Endodermal cell (in vitro differentiated cells): ENCODE results near the gene SERPINH1. TPM values are rescaled to one million over a fixed set of nuclear protein-coding genes. Genes with fewer than 3 reads are reported as not detected.

Experiments used
- DNase-seq: peaks from one replicate; pipeline ENCODE4 v3.0.0-alpha.2; 2017
- H3K27ac ChIP-seq: 2 replicates; pipeline ENCODE4 v1.5.1; 2013; ENCODE audit warnings: mild to moderate bottlenecking, low read depth, low read length, moderate library complexity
- H3K27me3 ChIP-seq: 2 replicates; pipeline ENCODE4 v1.6.1; 2013; ENCODE audit warnings: mild to moderate bottlenecking, low read length, moderate library complexity; ENCODE audit not compliant: insufficient read depth, control insufficient read depth, poor library complexity, severe bottlenecking
- H3K36me3 ChIP-seq: 2 replicates; pipeline ENCODE4 v1.7.0; 2013; ENCODE audit warnings: mild to moderate bottlenecking, low read length, moderate library complexity; ENCODE audit not compliant: control insufficient read depth, insufficient read depth
- H3K4me1 ChIP-seq: one replicate; pipeline ENCODE4 v1.7.0; 2013; ENCODE audit warnings: low read length; ENCODE audit not compliant: control insufficient read depth, insufficient read depth
- H3K4me3 ChIP-seq: 2 replicates; pipeline ENCODE4 v1.5.1; 2013; ENCODE audit warnings: mild to moderate bottlenecking, low read length, moderate library complexity
- H3K9ac ChIP-seq: 2 replicates; pipeline ENCODE4 v1.6.1; 2013; ENCODE audit warnings: mild to moderate bottlenecking, low read length, moderate library complexity; ENCODE audit not compliant: poor library complexity, severe bottlenecking; ENCODE audit errors: extremely low read depth
- H3K9me3 ChIP-seq: 2 replicates; pipeline ENCODE4 v1.6.1; 2013; ENCODE audit warnings: mild to moderate bottlenecking, low read length, moderate library complexity; ENCODE audit not compliant: control insufficient read depth
- H3K27ac Mint-ChIP-seq: 2 replicates; pipeline ENCODE4 v1.8.0; 2020; ENCODE audit warnings: mixed read lengths
- H3K27me3 Mint-ChIP-seq: 2 replicates; pipeline ENCODE4 v1.8.0; 2021; ENCODE audit warnings: mild to moderate bottlenecking, mixed read lengths; ENCODE audit not compliant: insufficient read depth
- H3K36me3 Mint-ChIP-seq: 2 replicates; pipeline ENCODE4 v1.8.0; 2020; ENCODE audit warnings: low read depth, mixed read lengths
- H3K4me1 Mint-ChIP-seq: 2 replicates; pipeline ENCODE4 v1.8.0; 2020; ENCODE audit warnings: mixed read lengths
- H3K4me3 Mint-ChIP-seq: 2 replicates; pipeline ENCODE4 v1.8.0; 2020; ENCODE audit warnings: mild to moderate bottlenecking, moderate library complexity, mixed read lengths
- H3K9me3 Mint-ChIP-seq: 2 replicates; pipeline ENCODE4 v1.8.0; 2020; ENCODE audit warnings: mild to moderate bottlenecking, mixed read lengths
- WGBS, 2 experiments: methylation state at CpG; one replicate each; pipeline versions ENCODE4 v1.1.5 to v1.1.7; 2013; ENCODE audit warnings: missing lambda C conversion rate in 2 of 2, mixed read lengths in 1 of 2; ENCODE audit not compliant: insufficient coverage in 1 of 2, insufficient read length in 1 of 2; 5-methylcytosine and 5-hydroxymethylcytosine counted together
- total RNA-seq, 2 donors: library from RNA; stranded (reverse); fragmentation: NEBNext Ultra II Directional in 1 of 2; extraction: Animal tissue kit (Norgen Biotek cat#: 25700) in 1 of 2; gene quantifications; 2 replicates in 1 of 2; 3 replicates in 1 of 2; pipeline ENCODE4 v1.2.1, GENCODE V29; 2021
- TF ChIP-seq, protein P1 (sequence below): fragments of 200-600 bp; sonication (generic); conservative IDR thresholded peaks from 2 replicates; pipeline ENCODE4 v1.5.0; 2021; ENCODE audit warnings: antibody characterized with exemption, mild to moderate bottlenecking

Gene SERPINH1
- total RNA-seq, 2 donors from 2014 or later: 414 to 454 TPM

DNA sequence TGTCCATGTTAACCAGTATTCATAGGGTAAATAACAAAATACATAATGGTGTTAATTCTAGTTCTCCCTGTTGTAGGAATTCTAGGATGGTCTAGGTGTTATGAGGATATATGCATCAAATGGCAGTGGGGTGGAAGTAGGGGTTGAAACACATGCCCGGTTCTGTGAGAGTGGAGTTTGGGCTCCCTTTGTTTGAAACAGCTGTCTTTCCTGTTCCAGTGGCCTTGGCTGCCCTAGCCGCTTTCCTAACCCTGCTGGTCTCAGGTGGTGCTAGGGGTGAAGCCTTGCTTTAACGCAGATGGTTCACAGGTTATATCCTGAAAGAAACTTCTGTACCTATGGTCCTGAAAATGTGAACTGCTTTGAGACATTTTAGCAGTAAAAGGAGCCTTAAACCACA lies 38.3 kb downstream of the SERPINH1 start:
- Mint-ChIP-seq H3K9me3 (no peaks in the 10 kb centered on the region), H3K4me3 (no peak overlapping the region), H3K36me3 (no peaks in the 10 kb centered on the region), H3K27ac (no peak overlapping the region), H3K27me3 (peaks cover 6% of the 10 kb centered on the region), H3K4me1 (peaks cover 30% of the 10 kb centered on the region)
- no peaks in the 10 kb centered on the region for H3K9me3 ChIP-seq
- TF ChIP-seq, protein P1, sequence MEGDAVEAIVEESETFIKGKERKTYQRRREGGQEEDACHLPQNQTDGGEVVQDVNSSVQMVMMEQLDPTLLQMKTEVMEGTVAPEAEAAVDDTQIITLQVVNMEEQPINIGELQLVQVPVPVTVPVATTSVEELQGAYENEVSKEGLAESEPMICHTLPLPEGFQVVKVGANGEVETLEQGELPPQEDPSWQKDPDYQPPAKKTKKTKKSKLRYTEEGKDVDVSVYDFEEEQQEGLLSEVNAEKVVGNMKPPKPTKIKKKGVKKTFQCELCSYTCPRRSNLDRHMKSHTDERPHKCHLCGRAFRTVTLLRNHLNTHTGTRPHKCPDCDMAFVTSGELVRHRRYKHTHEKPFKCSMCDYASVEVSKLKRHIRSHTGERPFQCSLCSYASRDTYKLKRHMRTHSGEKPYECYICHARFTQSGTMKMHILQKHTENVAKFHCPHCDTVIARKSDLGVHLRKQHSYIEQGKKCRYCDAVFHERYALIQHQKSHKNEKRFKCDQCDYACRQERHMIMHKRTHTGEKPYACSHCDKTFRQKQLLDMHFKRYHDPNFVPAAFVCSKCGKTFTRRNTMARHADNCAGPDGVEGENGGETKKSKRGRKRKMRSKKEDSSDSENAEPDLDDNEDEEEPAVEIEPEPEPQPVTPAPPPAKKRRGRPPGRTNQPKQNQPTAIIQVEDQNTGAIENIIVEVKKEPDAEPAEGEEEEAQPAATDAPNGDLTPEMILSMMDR: no peak
- no peaks in the 10 kb centered on the region for H3K27me3 ChIP-seq
- no peak overlapping the region for H3K4me3 ChIP-seq
- H3K27ac ChIP-seq: no peak overlapping the region
- DNase-seq: no peak
- H3K36me3 ChIP-seq: no peaks in the 10 kb centered on the region
- peaks cover 9% of the 10 kb centered on the region for H3K4me1 ChIP-seq
- 79 to 88% methylated on average over 2 to 3 of the region's 3 CpGs for WGBS, 2 experiments
- H3K9ac ChIP-seq: no peak overlapping the region

DNA sequence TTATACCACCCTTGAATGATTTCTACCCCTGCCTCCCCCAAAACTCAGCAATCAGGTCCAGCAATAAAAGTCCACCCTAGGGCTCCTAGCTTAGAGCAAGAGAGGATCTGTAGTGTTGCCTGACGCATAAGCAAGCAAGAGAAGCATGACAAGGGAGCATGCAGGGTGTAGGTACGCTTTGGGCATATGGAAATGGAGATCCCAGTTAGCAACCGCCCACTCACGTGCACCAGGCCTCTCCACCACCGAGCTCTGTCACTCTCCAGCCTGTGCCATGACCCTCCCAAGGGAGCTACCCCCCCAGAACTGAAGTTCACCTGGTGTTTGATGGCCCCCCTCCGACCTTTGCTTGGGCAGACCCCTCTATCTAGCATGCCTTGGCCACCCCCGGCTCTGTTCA lies 39.4 kb downstream of the SERPINH1 start:
- TF ChIP-seq, protein P1: no peak
- H3K4me1 Mint-ChIP-seq: peaks cover 19% of the 10 kb centered on the region

DNA sequence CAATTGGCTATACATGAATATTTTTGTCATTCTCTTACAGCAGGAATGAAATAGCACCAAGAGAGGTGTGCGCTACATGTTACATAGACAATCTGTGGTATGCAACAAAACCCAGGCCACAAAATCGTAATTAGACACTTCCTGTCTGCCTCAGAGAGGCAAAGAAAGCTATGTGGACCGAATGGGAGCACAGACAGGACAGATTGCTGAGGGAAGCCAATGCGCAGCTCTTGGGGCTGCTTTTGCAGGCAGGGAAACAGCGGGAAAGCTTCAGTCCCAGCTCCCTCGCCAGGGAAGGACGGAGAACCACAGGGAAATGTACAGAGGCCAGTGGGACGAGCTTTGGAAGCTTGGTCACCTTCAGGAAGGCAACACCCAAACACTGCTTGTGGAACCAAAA lies 40.9 kb downstream of the SERPINH1 start:
- WGBS, 2 experiments: 90 to 93% methylated on average over 7 to 8 of the region's 8 CpGs
- H3K4me1 Mint-ChIP-seq: peaks cover 4% of the 10 kb centered on the region
- no peaks in the 10 kb centered on the region for H3K9me3 Mint-ChIP-seq
- no peaks in the 10 kb centered on the region for H3K4me1 ChIP-seq
- no peak overlapping the region for H3K4me3 ChIP-seq
- H3K27me3 Mint-ChIP-seq: peaks cover 10% of the 10 kb centered on the region
- no peak overlapping the region for H3K27ac Mint-ChIP-seq
- H3K9me3 ChIP-seq: no peaks in the 10 kb centered on the region
- H3K36me3 ChIP-seq: no peaks in the 10 kb centered on the region
- H3K9ac ChIP-seq: no peak overlapping the region
- TF ChIP-seq, protein P1: no peak
- no peak overlapping the region for H3K4me3 Mint-ChIP-seq
- DNase-seq: no peak
- H3K27ac ChIP-seq: no peak overlapping the region
- H3K36me3 Mint-ChIP-seq: no peaks in the 10 kb centered on the region
- no peaks in the 10 kb centered on the region for H3K27me3 ChIP-seq

More for the DNA sequence above, 39.4 kb downstream of the SERPINH1 start:
- Histone ChIP-seq H3K9ac (no peak overlapping the region), H3K4me1 (peaks cover 4% of the 10 kb centered on the region), H3K27ac (no peak overlapping the region), H3K4me3 (no peak overlapping the region), H3K9me3 (no peaks in the 10 kb centered on the region), H3K27me3 (no peaks in the 10 kb centered on the region), H3K36me3 (no peaks in the 10 kb centered on the region)
- no peaks in the 10 kb centered on the region for H3K36me3 Mint-ChIP-seq
- WGBS, 2 experiments: 87 to 94% methylated on average over 5 to 7 of the region's 7 CpGs
- H3K27me3 Mint-ChIP-seq: peaks cover 6% of the 10 kb centered on the region
- DNase-seq: no peak
- no peaks in the 10 kb centered on the region for H3K9me3 Mint-ChIP-seq
- H3K27ac Mint-ChIP-seq: no peak overlapping the region
- no peak overlapping the region for H3K4me3 Mint-ChIP-seq
